Spleen (tissue), 7 donors: Measurements from ENCODE around the gene HNRNPA3.

ENCODE experiments used
- CTCF ChIP-seq, 11 experiments: fragments of 200-600 bp in 7 of 11; fragments of 450-650 bp in 4 of 11; sonication (generic) in 4 of 11; IDR thresholded peaks in 8 of 11; conservative IDR thresholded peaks in 3 of 11; 1 replicate in 7 of 11; 2 replicates in 4 of 11; pipeline versions ENCODE4 v1.4.0 to v1.8.0; 2016 to 2021; ENCODE audit warnings: antibody characterized with exemption in 11 of 11, inconsistent platforms in 4 of 11, mild to moderate bottlenecking in 1 of 11
- POLR2A ChIP-seq, 3 donors: fragments of 450-650 bp; IDR thresholded peaks; one replicate each; pipeline ENCODE4 v1.5.1; 2017; ENCODE audit warnings: antibody characterized with exemption in 3 of 3, mild to moderate bottlenecking in 1 of 3
- POLR2AphosphoS5 ChIP-seq, 3 donors: sonication (generic); formaldehyde crosslinking; IDR thresholded peaks; one replicate each; pipeline ENCODE4 v1.5.1; 2017; ENCODE audit warnings: antibody characterized with exemption in 3 of 3
- donor health status: DM: no; HTN: no; CAD: no; lungs with moderate emphysema.
- donor health status: DM: no; HTN: no; CAD: no.
- donor health status: DM: no; HTN: no; CAD: no.

GRCh38 chr2:177251165-177251542 is 38.6 kb downstream of the HNRNPA3 start:
- TF ChIP-seq CTCF (IDR thresholded peaks at IDR 0.05 in 8 of 11, conservative IDR thresholded peaks at IDR 0.05 in 3 of 11) (no peak), POLR2A (IDR thresholded peaks at IDR 0.05) (no peak), POLR2AphosphoS5 (IDR thresholded peaks at IDR 0.05) (no peak)
